ENCODE measurements around the gene CTNND2. TPM values are rescaled to one million over a fixed set of nuclear protein-coding genes. Genes with fewer than 3 reads are reported as not detected.

CTNND2 gene
- total RNA-seq, 1 donor from 2014 or later = not detected

DNA sequence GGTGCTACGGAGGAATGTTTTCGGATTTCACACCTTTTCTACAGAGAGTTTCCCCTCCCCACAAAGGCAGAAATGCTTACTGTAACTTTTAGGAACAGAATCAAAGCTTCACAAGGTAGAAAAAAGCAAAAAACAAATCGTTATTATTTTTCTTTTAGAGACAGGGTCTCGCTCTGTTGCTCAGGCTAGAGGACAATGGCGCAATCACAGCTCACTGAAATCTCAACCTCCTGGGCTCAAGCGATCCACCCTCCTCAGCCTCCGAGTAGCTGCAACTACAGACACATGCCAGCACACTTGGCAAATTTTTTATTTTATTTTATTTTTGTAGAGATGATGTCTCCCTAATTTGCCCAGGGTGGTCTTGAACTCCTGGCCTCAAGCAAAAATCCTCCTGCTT, 394.5 kb downstream of the CTNND2 start:
- H3K36me3 Mint-ChIP-seq (ENCODE audit: low read depth) = no peaks in the 10 kb centered on the region
- H3K9me3 Mint-ChIP-seq = no peaks in the 10 kb centered on the region
- H3K27me3 Mint-ChIP-seq (ENCODE audit: low read depth) = no peaks in the 10 kb centered on the region
- intact Hi-C loops (cut with micrococcal nuclease) = no loop called here
- H3K27ac Mint-ChIP-seq = no peak overlapping the region
- H3K4me1 Mint-ChIP-seq (ENCODE audit: low read depth) = no peaks in the 10 kb centered on the region
- H3K4me3 Mint-ChIP-seq (ENCODE audit: low read depth) = no peak overlapping the region
- DNase-seq (ENCODE audit: low spot score) = no peak

DNA sequence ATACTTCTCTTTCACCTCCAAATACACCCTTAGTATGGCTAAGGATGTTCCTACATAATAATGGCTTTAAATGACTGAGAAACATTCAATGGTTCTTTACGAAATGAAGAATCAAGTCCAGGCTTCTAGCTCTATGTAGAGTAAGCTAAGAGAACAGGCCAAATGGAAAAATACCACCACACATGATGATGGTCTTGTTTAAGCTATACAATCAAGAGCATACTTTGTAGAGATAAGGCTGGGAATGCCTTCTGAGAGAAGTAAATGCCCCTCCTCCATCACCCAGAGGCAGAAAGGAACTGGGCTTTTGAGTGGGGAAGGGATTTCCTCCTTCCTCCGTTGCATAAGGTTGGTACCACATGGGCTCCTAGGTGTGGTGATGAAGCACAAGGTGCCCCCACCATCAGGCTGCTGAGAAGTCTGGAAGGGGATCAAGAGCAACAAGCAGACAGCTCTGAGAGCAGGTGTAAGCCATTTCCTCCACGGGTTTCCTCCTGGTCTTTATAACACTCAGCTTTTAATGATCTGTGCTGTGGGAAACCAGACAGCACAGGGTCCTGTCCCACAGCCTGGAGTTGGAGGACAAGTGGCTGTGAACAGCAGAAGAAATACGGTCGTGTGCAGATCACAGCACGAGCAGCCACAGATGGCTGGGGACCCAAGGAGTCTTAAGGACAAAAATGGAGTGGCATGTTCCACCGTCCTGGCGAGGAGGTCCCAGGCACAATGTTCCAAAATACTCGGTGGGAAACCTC, 396.9 kb downstream of the CTNND2 start:
- H3K36me3 Mint-ChIP-seq (ENCODE audit: low read depth) = no peaks in the 10 kb centered on the region
- H3K4me3 Mint-ChIP-seq (ENCODE audit: low read depth) = no peak overlapping the region
- intact Hi-C loops (cut with micrococcal nuclease) = no loop called here
- no peaks in the 10 kb centered on the region for H3K9me3 Mint-ChIP-seq
- H3K4me1 Mint-ChIP-seq (ENCODE audit: low read depth) = no peaks in the 10 kb centered on the region
- no peaks in the 10 kb centered on the region for H3K27me3 Mint-ChIP-seq (ENCODE audit: low read depth)
- DNase-seq (ENCODE audit: low spot score) = no peak
- no peak overlapping the region for H3K27ac Mint-ChIP-seq

DNA sequence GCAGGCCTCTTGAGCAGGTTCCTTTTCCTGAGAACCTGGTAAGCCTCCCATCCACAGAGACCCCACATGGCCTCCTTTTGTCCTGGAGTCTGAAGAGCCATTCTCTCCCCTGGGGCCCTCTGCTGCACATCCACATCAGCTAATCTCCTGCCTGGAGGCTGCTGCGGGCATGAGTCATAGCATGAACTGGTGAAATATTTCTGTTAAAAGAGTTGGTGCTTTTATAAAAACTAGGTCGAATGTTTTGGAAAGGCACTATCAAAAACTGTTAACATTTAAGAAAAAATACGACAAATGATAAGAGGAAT, 399.4 kb downstream of the CTNND2 start:
- Mint-ChIP-seq H3K27me3 (ENCODE audit: low read depth) (no peaks in the 10 kb centered on the region), H3K4me3 (ENCODE audit: low read depth) (no peak overlapping the region), H3K36me3 (ENCODE audit: low read depth) (no peaks in the 10 kb centered on the region), H3K9me3 (no peaks in the 10 kb centered on the region), H3K27ac (no peak overlapping the region), H3K4me1 (ENCODE audit: low read depth) (no peaks in the 10 kb centered on the region)
- intact Hi-C loops (cut with micrococcal nuclease) = no loop called here
- no peak for DNase-seq (ENCODE audit: low spot score)

DNA sequence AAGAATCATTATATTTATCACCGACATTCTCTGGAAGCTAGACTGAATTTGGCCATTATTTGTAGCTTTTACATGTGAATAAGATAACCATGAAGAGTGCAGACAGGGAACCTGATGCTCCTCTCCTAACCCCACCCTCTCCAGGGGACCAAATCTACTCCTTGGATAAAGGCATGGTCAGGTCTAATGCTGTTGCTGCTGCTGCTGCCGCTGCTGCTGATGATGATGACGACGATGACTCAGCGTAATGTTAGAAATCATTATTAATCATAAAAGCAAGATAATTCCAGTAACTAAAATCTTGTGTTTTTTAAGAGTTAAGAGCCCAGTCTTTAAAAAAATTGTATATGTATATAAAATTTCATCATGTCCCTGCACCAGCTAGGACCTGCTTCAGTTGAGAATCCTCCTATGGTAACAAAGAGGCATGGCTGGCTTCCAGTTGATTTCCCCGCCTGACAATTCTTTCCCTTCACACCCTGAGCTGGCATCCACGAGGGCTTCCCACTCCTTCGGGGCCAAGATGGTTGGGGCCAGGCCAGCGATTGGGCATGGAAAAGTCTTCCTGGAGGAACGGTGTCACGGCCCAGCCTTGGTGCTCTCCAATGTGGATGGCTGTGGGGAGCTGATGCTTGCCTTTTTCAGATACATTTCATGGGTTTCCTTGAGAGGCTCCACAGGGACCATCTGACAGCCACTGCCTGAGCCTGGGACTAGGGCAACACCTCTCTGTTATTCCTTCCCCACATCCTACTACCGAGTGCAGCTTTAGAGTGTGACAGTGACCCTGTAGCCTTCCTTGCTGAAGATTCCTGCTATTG, 400.0 kb downstream of the CTNND2 start:
- H3K4me3 Mint-ChIP-seq (ENCODE audit: low read depth) = no peak overlapping the region
- no peak for DNase-seq (ENCODE audit: low spot score)
- no peaks in the 10 kb centered on the region for H3K27me3 Mint-ChIP-seq (ENCODE audit: low read depth)
- no peak overlapping the region for H3K27ac Mint-ChIP-seq
- intact Hi-C loops (cut with micrococcal nuclease) = no loop called here
- no peaks in the 10 kb centered on the region for H3K9me3 Mint-ChIP-seq
- H3K4me1 Mint-ChIP-seq (ENCODE audit: low read depth) = no peaks in the 10 kb centered on the region
- H3K36me3 Mint-ChIP-seq (ENCODE audit: low read depth) = no peaks in the 10 kb centered on the region

DNA sequence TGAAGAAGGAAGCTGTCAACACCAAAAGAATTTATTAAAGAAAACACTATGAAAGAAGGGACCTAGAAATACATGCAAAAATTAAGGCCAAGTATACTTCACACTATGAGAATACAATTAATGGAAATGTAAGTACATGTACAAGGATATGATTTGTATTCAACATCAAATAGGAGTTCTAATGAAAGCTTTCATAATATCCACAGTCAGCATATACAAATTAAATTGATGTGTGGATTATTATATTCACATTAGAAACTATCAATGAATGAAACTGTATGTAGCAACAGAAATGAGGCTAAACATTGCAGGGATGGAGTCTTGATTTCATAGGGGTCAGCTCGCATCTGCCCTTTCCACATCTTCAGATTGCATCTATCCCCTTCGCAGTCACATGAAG, 401.5 kb downstream of the CTNND2 start:
- Mint-ChIP-seq H3K27me3 (ENCODE audit: low read depth) (no peaks in the 10 kb centered on the region), H3K27ac (no peak overlapping the region), H3K9me3 (no peaks in the 10 kb centered on the region), H3K36me3 (ENCODE audit: low read depth) (no peaks in the 10 kb centered on the region), H3K4me1 (ENCODE audit: low read depth) (no peaks in the 10 kb centered on the region), H3K4me3 (ENCODE audit: low read depth) (no peak overlapping the region)
- intact Hi-C loops (cut with micrococcal nuclease) = no loop called here
- no peak for DNase-seq (ENCODE audit: low spot score)

DNA sequence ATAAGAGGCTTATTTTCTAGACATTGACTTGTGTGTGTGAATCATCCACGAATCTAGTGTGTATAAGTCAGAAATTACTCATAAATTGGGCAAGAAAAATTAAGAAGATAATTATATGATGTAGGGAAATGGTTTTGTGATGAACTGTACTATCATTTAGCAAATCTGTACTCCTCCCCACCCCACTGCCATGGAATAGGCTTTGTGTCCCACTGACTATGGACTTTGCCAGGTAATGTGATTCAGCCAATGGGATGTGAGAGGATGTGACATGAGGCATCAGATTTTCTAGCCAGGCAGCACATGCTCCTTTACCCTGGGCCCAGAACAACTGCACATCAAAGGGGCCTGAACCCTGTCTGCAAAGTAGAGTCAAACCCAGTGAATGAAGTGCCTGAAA, 406.6 kb downstream of the CTNND2 start:
- no peak for DNase-seq (ENCODE audit: low spot score)
- no peaks in the 10 kb centered on the region for H3K27me3 Mint-ChIP-seq (ENCODE audit: low read depth)
- no peak overlapping the region for H3K4me3 Mint-ChIP-seq (ENCODE audit: low read depth)
- H3K4me1 Mint-ChIP-seq (ENCODE audit: low read depth) = no peaks in the 10 kb centered on the region
- no peaks in the 10 kb centered on the region for H3K9me3 Mint-ChIP-seq
- no peak overlapping the region for H3K27ac Mint-ChIP-seq
- no peaks in the 10 kb centered on the region for H3K36me3 Mint-ChIP-seq (ENCODE audit: low read depth)
- intact Hi-C loops (cut with micrococcal nuclease) = no loop called here

DNA sequence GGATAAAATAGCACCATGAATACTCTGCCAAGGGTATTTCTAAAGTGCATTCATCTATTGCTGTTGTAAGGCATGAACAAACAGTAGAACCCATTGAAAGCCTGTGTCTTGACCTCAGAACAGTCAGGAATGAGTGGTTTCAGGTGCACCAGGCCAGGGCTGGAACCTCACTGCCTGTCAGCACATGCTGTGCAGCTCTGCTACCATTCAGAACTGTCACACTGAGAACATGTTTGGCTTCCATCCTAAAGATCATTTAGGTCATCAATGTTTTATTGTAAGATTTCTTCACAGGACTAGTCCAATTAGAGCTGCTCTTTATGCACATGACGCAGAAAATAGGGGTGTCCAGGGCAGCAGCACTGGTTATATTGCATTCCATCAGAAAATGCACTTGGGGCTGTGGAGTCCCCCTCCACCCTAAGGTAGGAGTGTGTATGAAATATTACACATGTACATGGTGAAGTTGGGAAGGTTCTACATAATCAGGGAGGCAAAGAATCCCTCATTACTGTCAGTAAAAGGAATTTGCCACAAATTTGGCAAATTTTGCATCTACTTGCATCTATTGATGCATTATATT, 408.0 kb downstream of the CTNND2 start:
- H3K27me3 Mint-ChIP-seq (ENCODE audit: low read depth) = no peaks in the 10 kb centered on the region
- no peak overlapping the region for H3K4me3 Mint-ChIP-seq (ENCODE audit: low read depth)
- no peaks in the 10 kb centered on the region for H3K36me3 Mint-ChIP-seq (ENCODE audit: low read depth)
- no peak overlapping the region for H3K27ac Mint-ChIP-seq
- no peaks in the 10 kb centered on the region for H3K4me1 Mint-ChIP-seq (ENCODE audit: low read depth)
- H3K9me3 Mint-ChIP-seq = no peaks in the 10 kb centered on the region
- no peak for DNase-seq (ENCODE audit: low spot score)
- intact Hi-C loops (cut with micrococcal nuclease) = no loop called here

DNA sequence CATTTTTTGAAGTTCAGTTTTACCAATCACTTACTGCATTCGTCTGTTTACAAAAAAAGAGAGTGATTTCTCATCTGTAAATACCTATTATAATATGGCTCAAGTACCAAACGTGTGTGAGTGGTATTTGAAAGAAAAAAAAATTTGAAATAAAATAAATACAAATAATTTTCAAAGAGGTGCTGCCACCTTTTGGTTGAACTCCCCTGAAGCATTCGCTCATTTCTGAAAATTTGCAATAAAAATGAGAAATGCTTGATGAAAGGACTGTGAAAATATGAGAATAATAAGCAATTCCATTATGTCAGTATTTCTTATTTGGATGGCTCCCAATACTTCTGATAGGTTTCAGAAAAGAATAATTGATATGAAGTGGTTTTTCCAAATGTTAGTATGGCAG, 409.9 kb downstream of the CTNND2 start:
- H3K27me3 Mint-ChIP-seq (ENCODE audit: low read depth) = no peaks in the 10 kb centered on the region
- no peak overlapping the region for H3K27ac Mint-ChIP-seq
- no peaks in the 10 kb centered on the region for H3K36me3 Mint-ChIP-seq (ENCODE audit: low read depth)
- intact Hi-C loops (cut with micrococcal nuclease) = no loop called here
- DNase-seq (ENCODE audit: low spot score) = no peak
- no peaks in the 10 kb centered on the region for H3K4me1 Mint-ChIP-seq (ENCODE audit: low read depth)
- no peak overlapping the region for H3K4me3 Mint-ChIP-seq (ENCODE audit: low read depth)
- H3K9me3 Mint-ChIP-seq = no peaks in the 10 kb centered on the region

DNA sequence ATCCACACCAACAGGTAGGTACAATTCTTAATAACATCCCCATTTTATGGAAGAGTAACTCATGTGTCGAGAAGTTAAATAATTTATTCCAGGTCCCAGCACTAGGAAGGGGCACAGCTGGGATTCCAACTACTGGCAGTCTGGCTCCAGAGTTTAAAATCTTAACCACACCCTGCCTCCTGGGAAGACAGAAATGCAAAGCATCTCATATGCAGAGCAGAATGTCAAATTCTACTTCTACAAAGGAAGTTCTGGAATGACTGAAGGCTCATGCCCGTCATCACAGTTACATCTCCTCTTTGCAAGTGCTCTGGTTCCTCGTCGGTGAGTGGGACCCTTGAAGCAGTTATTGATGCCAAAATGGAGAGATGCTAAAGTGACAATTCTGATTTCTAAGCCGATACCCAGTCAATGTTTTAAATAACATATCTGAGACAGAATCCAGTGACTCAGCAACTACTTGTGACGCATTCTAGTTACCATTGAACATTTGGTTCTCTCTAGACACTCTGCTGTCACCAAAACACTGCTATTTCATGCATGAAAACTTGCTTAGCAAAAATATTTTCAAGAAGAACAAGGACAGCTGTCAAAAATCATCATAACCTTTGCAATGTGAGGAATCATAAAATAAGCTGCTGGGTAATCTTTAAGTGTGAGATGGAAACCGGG, 412.7 kb downstream of the CTNND2 start:
- H3K27ac Mint-ChIP-seq = no peak overlapping the region
- intact Hi-C loops (cut with micrococcal nuclease) = no loop called here
- H3K4me1 Mint-ChIP-seq (ENCODE audit: low read depth) = no peaks in the 10 kb centered on the region
- no peaks in the 10 kb centered on the region for H3K27me3 Mint-ChIP-seq (ENCODE audit: low read depth)
- no peak for DNase-seq (ENCODE audit: low spot score)
- no peaks in the 10 kb centered on the region for H3K9me3 Mint-ChIP-seq
- H3K36me3 Mint-ChIP-seq (ENCODE audit: low read depth) = no peaks in the 10 kb centered on the region
- H3K4me3 Mint-ChIP-seq (ENCODE audit: low read depth) = no peak overlapping the region

DNA sequence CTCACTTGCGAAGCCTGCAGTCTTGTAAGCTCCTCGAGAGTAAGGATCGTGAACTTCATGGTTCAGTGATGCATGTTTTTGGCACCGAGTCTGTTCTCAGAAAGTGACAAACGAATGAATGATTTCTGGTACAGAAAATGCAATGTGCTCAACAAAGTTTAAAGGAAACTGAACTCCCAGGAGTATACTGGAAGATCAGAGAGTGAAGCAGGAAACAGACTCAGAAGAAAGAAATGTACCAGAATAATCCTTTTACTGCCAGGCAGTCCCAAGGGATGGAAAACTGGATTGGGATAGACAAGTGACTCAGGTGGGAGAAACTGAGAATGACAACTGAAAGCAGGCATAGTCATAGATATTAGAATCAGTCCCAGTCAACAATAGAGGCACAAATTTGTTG, 420.6 kb downstream of the CTNND2 start:
- no peak overlapping the region for H3K4me3 Mint-ChIP-seq (ENCODE audit: low read depth)
- H3K27ac Mint-ChIP-seq = no peak overlapping the region
- H3K27me3 Mint-ChIP-seq (ENCODE audit: low read depth) = no peaks in the 10 kb centered on the region
- H3K36me3 Mint-ChIP-seq (ENCODE audit: low read depth) = no peaks in the 10 kb centered on the region
- intact Hi-C loops (cut with micrococcal nuclease) = no loop called here
- DNase-seq (ENCODE audit: low spot score) = no peak
- no peaks in the 10 kb centered on the region for H3K4me1 Mint-ChIP-seq (ENCODE audit: low read depth)
- H3K9me3 Mint-ChIP-seq = no peaks in the 10 kb centered on the region

DNA sequence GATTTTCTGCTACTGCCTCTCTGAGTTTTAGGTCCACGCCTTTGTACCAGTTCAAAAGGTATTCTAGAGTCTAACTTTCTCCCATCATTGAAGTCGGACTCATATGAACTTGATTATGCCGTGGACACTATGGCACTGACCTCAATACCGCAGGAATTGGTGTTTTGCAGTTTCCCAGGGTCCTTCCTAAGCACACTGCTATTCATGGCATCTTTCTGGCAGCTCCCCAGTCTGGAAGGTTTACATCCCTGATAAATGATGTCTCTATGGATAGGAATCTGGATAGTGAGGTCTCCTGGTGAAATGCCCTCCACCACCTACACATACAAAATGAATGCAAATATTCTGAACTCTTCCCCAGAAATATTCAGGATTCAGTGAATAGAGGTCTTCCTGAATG, 422.2 kb downstream of the CTNND2 start:
- Mint-ChIP-seq H3K4me1 (ENCODE audit: low read depth) (no peaks in the 10 kb centered on the region), H3K36me3 (ENCODE audit: low read depth) (no peaks in the 10 kb centered on the region), H3K9me3 (no peaks in the 10 kb centered on the region), H3K27ac (no peak overlapping the region), H3K4me3 (ENCODE audit: low read depth) (no peak overlapping the region), H3K27me3 (ENCODE audit: low read depth) (no peaks in the 10 kb centered on the region)
- intact Hi-C loops (cut with micrococcal nuclease) = no loop called here
- no peak for DNase-seq (ENCODE audit: low spot score)

DNA sequence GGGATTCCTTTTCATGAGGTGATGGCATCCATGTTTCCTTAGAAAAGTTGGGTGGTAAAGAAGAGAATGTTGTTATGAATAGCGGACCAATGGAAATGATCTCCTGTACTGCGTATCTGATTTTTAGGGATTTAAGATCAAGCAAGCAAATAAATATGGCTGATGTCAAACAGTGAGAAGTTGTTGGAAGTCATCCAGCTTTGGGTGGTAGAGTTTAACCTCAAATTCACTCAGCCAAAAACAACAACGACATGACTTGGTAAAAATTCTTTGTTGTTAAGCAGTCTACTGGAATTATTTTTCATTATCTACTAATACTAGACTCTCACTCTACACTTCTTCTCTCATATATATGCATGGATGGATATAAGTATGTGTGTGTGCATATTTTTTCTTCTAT, 426.5 kb downstream of the CTNND2 start:
- intact Hi-C loops (cut with micrococcal nuclease) = no loop called here
- no peak overlapping the region for H3K4me3 Mint-ChIP-seq (ENCODE audit: low read depth)
- H3K9me3 Mint-ChIP-seq = no peaks in the 10 kb centered on the region
- no peak for DNase-seq (ENCODE audit: low spot score)
- no peaks in the 10 kb centered on the region for H3K36me3 Mint-ChIP-seq (ENCODE audit: low read depth)
- H3K4me1 Mint-ChIP-seq (ENCODE audit: low read depth) = no peaks in the 10 kb centered on the region
- no peaks in the 10 kb centered on the region for H3K27me3 Mint-ChIP-seq (ENCODE audit: low read depth)
- no peak overlapping the region for H3K27ac Mint-ChIP-seq

DNA sequence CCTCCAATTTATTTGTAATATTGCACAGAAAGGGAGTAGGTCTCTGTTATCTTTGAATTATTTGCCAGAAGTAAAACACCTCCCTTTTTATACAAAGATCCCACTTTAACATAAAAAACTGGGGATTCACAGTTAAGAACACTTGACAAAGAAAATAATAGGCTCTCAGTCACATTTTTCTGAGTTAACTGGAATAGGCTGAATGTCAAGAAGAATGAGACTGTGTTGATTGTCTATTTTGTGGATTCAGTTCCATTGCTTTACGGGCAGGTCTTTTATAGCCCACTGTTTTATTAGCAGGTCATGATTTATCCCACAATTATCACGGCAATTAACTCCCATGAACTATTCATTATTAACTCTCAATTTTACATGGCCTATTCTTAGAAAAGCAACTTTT, 427.4 kb downstream of the CTNND2 start:
- H3K9me3 Mint-ChIP-seq = no peaks in the 10 kb centered on the region

More for the DNA sequence above, 427.4 kb downstream of the CTNND2 start:
- no peak for DNase-seq (ENCODE audit: low spot score)
- Mint-ChIP-seq H3K27ac (no peak overlapping the region), H3K27me3 (ENCODE audit: low read depth) (no peaks in the 10 kb centered on the region), H3K36me3 (ENCODE audit: low read depth) (no peaks in the 10 kb centered on the region), H3K4me1 (ENCODE audit: low read depth) (no peaks in the 10 kb centered on the region), H3K4me3 (ENCODE audit: low read depth) (no peak overlapping the region)
- intact Hi-C loops (cut with micrococcal nuclease) = no loop called here

Measured in activated T-helper 2 cell treated with anti-CD3 and anti-CD28 coated beads, Interferon-gamma antibody, Interleukin-2, Interleukin-4, amounts not matched to agents 10 μg/mL and 5 μg/mL and 100 μg/mL, durations not matched to agents 14 hours and 24 hours and 36 hours (primary cell).